AG09309 (cell line): Measurements from ENCODE around the gene MANBA.
"Not testable (repeated sequence)": the region's sequence is repeated elsewhere in the genome, so short reads cannot be mapped to it uniquely, and the experiment has no call there.

Experiments used
- DNase-seq: peaks from one replicate; pipeline ENCODE4 v3.0.0-alpha.2; 2010; ENCODE audit warnings: low read depth
- H3K4me3 ChIP-seq: 2 replicates; pipeline ENCODE4 v1.5.1; 2011; ENCODE audit warnings: mild to moderate bottlenecking, low read depth, low read length, moderate library complexity; ENCODE audit not compliant: control insufficient read depth
- CTCF ChIP-seq: IDR thresholded peaks from 2 replicates; pipeline ENCODE4 v1.5.1; 2011; ENCODE audit warnings: mild to moderate bottlenecking, low read depth, low read length, inconsistent platforms; ENCODE audit not compliant: insufficient read depth, control insufficient read depth; ENCODE audit errors: missing control alignments

MANBA gene

GRCh38 chr4:102726068-102726467 is 34.7 kb downstream of the MANBA start:
- H3K4me3 ChIP-seq = no peak overlapping the region
- no peak for TF ChIP-seq CTCF
- no peak for DNase-seq

GRCh38 chr4:102725229-102725628 is 35.5 kb downstream of the MANBA start:
- no peak for DNase-seq
- no peak overlapping the region for H3K4me3 ChIP-seq
- no peak for TF ChIP-seq CTCF

GRCh38 chr4:102723511-102723910 is 37.3 kb downstream of the MANBA start:
- H3K4me3 ChIP-seq = no peak overlapping the region
- DNase-seq = no peak
- TF ChIP-seq CTCF = no peak

- TF ChIP-seq CTCF = no peak
- H3K4me3 ChIP-seq = no peak overlapping the region
- DNase-seq = no peak
These were observed 38.0 kb downstream of the MANBA start for GRCh38 chr4:102722740-102723139.

GRCh38 chr4:102718833-102719575 is 41.8 kb downstream of the MANBA start:
- H3K4me3 ChIP-seq, DNase-seq: not testable (repeated sequence)

- no peak overlapping the region for H3K4me3 ChIP-seq
- TF ChIP-seq CTCF = no peak
- DNase-seq = no peak
These were observed 43.2 kb downstream of the MANBA start for GRCh38 chr4:102717448-102718092.

- DNase-seq = no peak
- H3K4me3 ChIP-seq = no peak overlapping the region
- peak; percentile 19 for TF ChIP-seq CTCF
These were observed 45.7 kb downstream of the MANBA start for GRCh38 chr4:102715057-102715456.

- not testable (repeated sequence) for H3K4me3 ChIP-seq, DNase-seq
These were observed 47.0 kb downstream of the MANBA start for GRCh38 chr4:102713774-102714173.
